Measurements from ENCODE around the gene CHMP4B. TPM values are rescaled to one million over a fixed set of nuclear protein-coding genes. Genes with fewer than 3 reads are reported as not detected.

CHMP4B gene
- polyA plus RNA-seq, 1 of the 3 experiments (the other 2 are of a cell fraction) = 123 TPM

DNA sequence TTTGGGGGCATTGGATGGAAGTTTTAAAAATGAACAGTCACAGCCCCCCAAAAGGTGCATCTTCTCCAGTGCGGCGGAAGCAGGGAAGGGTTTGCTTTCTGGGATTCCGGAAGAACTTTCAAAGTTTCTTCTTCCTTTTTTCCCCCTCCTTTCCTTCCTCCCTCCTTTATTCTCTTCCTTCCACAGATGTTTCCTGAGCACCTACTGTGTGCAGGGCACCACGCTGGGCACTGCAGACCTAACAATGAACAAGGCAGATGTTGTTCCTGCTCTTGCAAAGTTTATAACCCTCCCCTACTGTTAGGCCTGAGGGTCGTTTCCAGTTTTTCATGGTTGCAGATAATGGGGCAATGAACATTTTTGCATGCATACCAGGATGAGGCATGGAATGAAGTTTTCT, 58.1 kb downstream of the CHMP4B start:
- ChIA-PET POLR2A (no interaction called here), CTCF (no interaction called here)
- no peaks in the 10 kb centered on the region for H4K20me1 ChIP-seq (ENCODE audit: insufficient read depth)
- H3K9me3 ChIP-seq = no peaks in the 10 kb centered on the region
- TF ChIP-seq, protein P1, sequence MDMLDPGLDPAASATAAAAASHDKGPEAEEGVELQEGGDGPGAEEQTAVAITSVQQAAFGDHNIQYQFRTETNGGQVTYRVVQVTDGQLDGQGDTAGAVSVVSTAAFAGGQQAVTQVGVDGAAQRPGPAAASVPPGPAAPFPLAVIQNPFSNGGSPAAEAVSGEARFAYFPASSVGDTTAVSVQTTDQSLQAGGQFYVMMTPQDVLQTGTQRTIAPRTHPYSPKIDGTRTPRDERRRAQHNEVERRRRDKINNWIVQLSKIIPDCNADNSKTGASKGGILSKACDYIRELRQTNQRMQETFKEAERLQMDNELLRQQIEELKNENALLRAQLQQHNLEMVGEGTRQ (IDR thresholded peaks at IDR 0.05; ENCODE audit: borderline replicate concordance, low read depth, low read length) = no peak
- TF ChIP-seq MXI1 (IDR thresholded peaks at IDR 0.05; ENCODE audit: low read depth, low read length) = no peak
- WGBS (ENCODE audit: low lambda C conversion rate) = 73% methylated on average over 5 of the region's 5 CpGs
- H3K27ac ChIP-seq (ENCODE audit: low read depth in 2 of 2, low read length in 1 of 2) = no peak overlapping the region
- H3F3A ChIP-seq (replicated peaks; ENCODE audit: insufficient read depth) = no peaks in the 10 kb centered on the region
- no peaks in the 10 kb centered on the region for H3K79me2 ChIP-seq (ENCODE audit: insufficient read depth)
- H3K9me2 ChIP-seq = no peaks in the 10 kb centered on the region
- no peaks in the 10 kb centered on the region for H3K36me3 ChIP-seq (replicated peaks in 1 of 2; ENCODE audit: control insufficient read depth in 1 of 2, insufficient read depth in 2 of 2, low read length in 1 of 2)
- no peak overlapping the region for H3K4me3 ChIP-seq (ENCODE audit: low read depth in 2 of 2, low read length in 1 of 2)
- no peak overlapping the region for H3K4me2 ChIP-seq
- H3K9ac ChIP-seq = no peak overlapping the region
- no peak overlapping the region for H2AFZ ChIP-seq (ENCODE audit: low read depth)
- peaks cover 4% of the 10 kb centered on the region; the same call in 1 of the 2 replicates for H3K27me3 ChIP-seq (ENCODE audit: insufficient read depth)
- peaks cover 0 to 37% of the 10 kb centered on the region in 2 experiments; a peak in 2 of 4 replicates for H3K4me1 ChIP-seq (ENCODE audit: control insufficient read depth in 1 of 2, insufficient read depth in 2 of 2, low read depth in 1 of 2, low read length in 1 of 2)
- DNase-seq = no peak

- no peak overlapping the region for H3K9ac ChIP-seq
- peaks cover 1% of the 10 kb centered on the region; the same call in 1 of the 2 replicates for H3K27me3 ChIP-seq (ENCODE audit: insufficient read depth)
- ChIA-PET CTCF (no interaction called here), POLR2A (no interaction called here)
- no peaks in the 10 kb centered on the region for H3K36me3 ChIP-seq (replicated peaks in 1 of 2; ENCODE audit: control insufficient read depth in 1 of 2, insufficient read depth in 2 of 2, low read length in 1 of 2)
- WGBS (ENCODE audit: low lambda C conversion rate) = 85% methylated on average over 12 of the region's 12 CpGs
- H3F3A ChIP-seq (replicated peaks; ENCODE audit: insufficient read depth) = no peaks in the 10 kb centered on the region
- H3K4me1 ChIP-seq (ENCODE audit: control insufficient read depth in 1 of 2, insufficient read depth in 2 of 2, low read depth in 1 of 2, low read length in 1 of 2) = peaks cover 0 to 18% of the 10 kb centered on the region in 2 experiments; a peak in 2 of 4 replicates
- no peaks in the 10 kb centered on the region for H3K9me2 ChIP-seq
- H3K4me3 ChIP-seq (ENCODE audit: low read depth in 2 of 2, low read length in 1 of 2) = no peak overlapping the region
- no peaks in the 10 kb centered on the region for H3K79me2 ChIP-seq (ENCODE audit: insufficient read depth)
- TF ChIP-seq JUND (IDR thresholded peaks at IDR 0.05) = no peak
- no peak for TF ChIP-seq SIN3A (IDR thresholded peaks at IDR 0.05; ENCODE audit: borderline replicate concordance, low read depth, low read length)
- TF ChIP-seq FOSL2 (IDR thresholded peaks at IDR 0.05; ENCODE audit: borderline replicate concordance, low read depth) = no peak
- no peak for TF ChIP-seq GABPA (IDR thresholded peaks at IDR 0.05; ENCODE audit: low read depth)
- no peak for TF ChIP-seq PBX3 (IDR thresholded peaks at IDR 0.05)
- no peak for TF ChIP-seq FOXM1 (IDR thresholded peaks at IDR 0.05; ENCODE audit: low read depth)
- TF ChIP-seq TAF1 (IDR thresholded peaks at IDR 0.05; ENCODE audit: borderline replicate concordance, low read depth, low read length) = no peak
- no peak for TF ChIP-seq NRF1 (IDR thresholded peaks at IDR 0.05; ENCODE audit: low read depth, low read length)
- no peak for TF ChIP-seq MEF2A (IDR thresholded peaks at IDR 0.05; ENCODE audit: borderline replicate concordance, low read depth)
- TF ChIP-seq TCF12 (IDR thresholded peaks at IDR 0.05) = no peak
- no peaks in the 10 kb centered on the region for H3K9me3 ChIP-seq
- H3K4me2 ChIP-seq = no peak overlapping the region
- DNase-seq = no peak
- no peak overlapping the region for H3K27ac ChIP-seq (ENCODE audit: low read depth in 2 of 2, low read length in 1 of 2)
- no peaks in the 10 kb centered on the region for H4K20me1 ChIP-seq (ENCODE audit: insufficient read depth)
- H2AFZ ChIP-seq (ENCODE audit: low read depth) = no peak overlapping the region
These were observed 60.2 kb downstream of the CHMP4B start for GRCh38 chr20:33871362-33871761.

All from SK-N-SH (cell line).